HepG2 (cell line): ENCODE measurements around the gene TLE1. TPM values are rescaled to one million over a fixed set of nuclear protein-coding genes. Genes with fewer than 3 reads are reported as not detected.

ENCODE experiments used
- CEBPB ChIP-seq: IDR thresholded peaks from 2 replicates; pipeline ENCODE4 v1.6.1; 2011; ENCODE audit warnings: low read depth, low read length, improper control_type of control experiment, borderline replicate concordance
- FOXO4 ChIP-seq: sonication (generic); formaldehyde crosslinking; conservative IDR thresholded peaks from 2 replicates; pipeline ENCODE4 v1.8.1; 2023; ENCODE audit warnings: missing genetic modification reagents
- IKZF4 ChIP-seq: sonication (generic); formaldehyde crosslinking; IDR thresholded peaks from 2 replicates; pipeline ENCODE4 v1.5.1; 2020; ENCODE audit warnings: borderline replicate concordance, mild to moderate bottlenecking, low read depth, missing genetic modification reagents; ENCODE audit errors: not compliant biosample characterization
- KLF9 ChIP-seq: IDR thresholded peaks from 2 replicates; pipeline ENCODE4 v1.6.1; 2016; ENCODE audit warnings: low read depth
- NR0B2 ChIP-seq: sonication (generic); formaldehyde crosslinking; IDR thresholded peaks from 2 replicates; pipeline ENCODE4 v1.4.0; 2020; ENCODE audit warnings: mild to moderate bottlenecking, missing genetic modification reagents
- POGZ ChIP-seq: sonication (generic); formaldehyde crosslinking; IDR thresholded peaks from 2 replicates; pipeline ENCODE4 v1.4.0; 2020; ENCODE audit warnings: mild to moderate bottlenecking, missing genetic modification reagents
- SIN3B ChIP-seq: fragments of 150-350 bp; IDR thresholded peaks from 2 replicates; pipeline ENCODE4 v1.6.1; 2014; ENCODE audit warnings: low read length
- SRF ChIP-seq: IDR thresholded peaks from 2 replicates; pipeline ENCODE4 v1.6.1; 2011; ENCODE audit warnings: mild to moderate bottlenecking, low read depth, low read length, moderate library complexity
- TBL1XR1 ChIP-seq: fragments of 150-350 bp; IDR thresholded peaks from 2 replicates; pipeline ENCODE4 v1.6.1; 2014; ENCODE audit warnings: borderline replicate concordance, low read length; ENCODE audit not compliant: partially characterized antibody
- ZBTB43 ChIP-seq: sonication (generic); formaldehyde crosslinking; conservative IDR thresholded peaks from 2 replicates; pipeline ENCODE4 v1.4.0; 2020; ENCODE audit warnings: missing genetic modification reagents
- ZMYM4 ChIP-seq: sonication (generic); formaldehyde crosslinking; IDR thresholded peaks from 2 replicates; pipeline ENCODE4 v1.8.1; 2023; ENCODE audit warnings: mild to moderate bottlenecking, missing genetic modification reagents
- ZNF253 ChIP-seq: sonication (generic); formaldehyde crosslinking; IDR thresholded peaks from 2 replicates; pipeline ENCODE4 v1.8.0; 2022; ENCODE audit warnings: mild to moderate bottlenecking, missing genetic modification reagents, borderline replicate concordance
- ZNF282 ChIP-seq: fragments of 450-650 bp; IDR thresholded peaks from 2 replicates; pipeline ENCODE4 v1.6.1; 2018; ENCODE audit not compliant: partially characterized antibody
- ZNF292 ChIP-seq: sonication (generic); formaldehyde crosslinking; IDR thresholded peaks from 2 replicates; pipeline ENCODE4 v1.8.1; 2022; ENCODE audit warnings: mild to moderate bottlenecking, low read depth, missing genetic modification reagents, borderline replicate concordance
- ZNF350 ChIP-seq: sonication (generic); formaldehyde crosslinking; IDR thresholded peaks from 2 replicates; pipeline ENCODE4 v1.4.0; 2020; ENCODE audit warnings: mild to moderate bottlenecking, low read depth, missing genetic modification reagents, borderline replicate concordance
- ZNF468 ChIP-seq: sonication (generic); formaldehyde crosslinking; IDR thresholded peaks from 2 replicates; pipeline ENCODE4 v1.8.0; 2022; ENCODE audit warnings: mild to moderate bottlenecking, moderate library complexity, missing genetic modification reagents
- ZNF557 ChIP-seq: sonication (generic); formaldehyde crosslinking; IDR thresholded peaks from 2 replicates; pipeline ENCODE4 v1.4.0; 2020; ENCODE audit warnings: missing genetic modification reagents
- ZNF672 ChIP-seq: sonication (generic); formaldehyde crosslinking; IDR thresholded peaks from 2 replicates; pipeline ENCODE4 v1.8.1; 2022; ENCODE audit warnings: missing genetic modification reagents
- ZNF775 ChIP-seq: sonication (generic); formaldehyde crosslinking; IDR thresholded peaks from 2 replicates; pipeline ENCODE4 v1.4.0; 2020; ENCODE audit warnings: missing genetic modification reagents, mild to moderate bottlenecking, moderate library complexity, borderline replicate concordance
- ZSCAN22 ChIP-seq: sonication (generic); formaldehyde crosslinking; IDR thresholded peaks from 2 replicates; pipeline ENCODE4 v1.4.0; 2020; ENCODE audit warnings: mild to moderate bottlenecking, missing genetic modification reagents
- polyA plus RNA-seq, 8 experiments: library from polyadenylated mRNA; depleted of rRNA in 3 of 8; stranded (reverse) in 7 of 8; unstranded in 1 of 8; fragments of >200 nt; fragmentation: Illumina TruSeq in 4 of 8; extraction: Trizol in 4 of 8; gene quantifications; 2 replicates each; pipeline versions ENCODE4 v1.2.1 to v1.2.3, GENCODE V29; 2011 to 2016; ENCODE audit warnings: low read depth in 4 of 8, missing spikeins in 1 of 8, mixed read lengths in 1 of 8; ENCODE audit not compliant: insufficient read depth in 1 of 8
- total RNA-seq, 5 experiments: library from RNA; depleted of rRNA; stranded (reverse); fragments of >200 nt; fragmentation: Illumina TruSeq; extraction: Trizol; gene quantifications; 2 replicates each; pipeline ENCODE4 v1.2.3, GENCODE V29; 2016; ENCODE audit warnings: low read depth in 1 of 5
- TF ChIP-seq, protein P1 (sequence below): IDR thresholded peaks from 2 replicates; pipeline ENCODE4 v1.6.1; 2016
- TF ChIP-seq, protein P2 (sequence below): IDR thresholded peaks from 2 replicates; pipeline ENCODE4 v1.6.1; 2016; ENCODE audit warnings: mild to moderate bottlenecking, missing biosample characterization, missing genetic modification reagents

Gene TLE1
- total and polyA plus RNA-seq, 2 of the 13 experiments (the other 11 are each of a cell fraction or from before 2014, with no cell fraction given), result 35.9 to 109 TPM

GRCh38 chr9:81535542-81536241, 153.7 kb downstream of the TLE1 start (continued):
- no peak for TF ChIP-seq KLF9 (CRISPR knock-in tag)
- peak; percentile 75; the same call in 1 of the 2 replicates for TF ChIP-seq ZMYM4 (CRISPR knock-in tag)
- TF ChIP-seq FOXO4, result no peak
- no peak for TF ChIP-seq ZNF253 (CRISPR knock-in tag)
- TF ChIP-seq ZNF468 (CRISPR knock-in tag), result no peak
- TF ChIP-seq, protein P1, sequence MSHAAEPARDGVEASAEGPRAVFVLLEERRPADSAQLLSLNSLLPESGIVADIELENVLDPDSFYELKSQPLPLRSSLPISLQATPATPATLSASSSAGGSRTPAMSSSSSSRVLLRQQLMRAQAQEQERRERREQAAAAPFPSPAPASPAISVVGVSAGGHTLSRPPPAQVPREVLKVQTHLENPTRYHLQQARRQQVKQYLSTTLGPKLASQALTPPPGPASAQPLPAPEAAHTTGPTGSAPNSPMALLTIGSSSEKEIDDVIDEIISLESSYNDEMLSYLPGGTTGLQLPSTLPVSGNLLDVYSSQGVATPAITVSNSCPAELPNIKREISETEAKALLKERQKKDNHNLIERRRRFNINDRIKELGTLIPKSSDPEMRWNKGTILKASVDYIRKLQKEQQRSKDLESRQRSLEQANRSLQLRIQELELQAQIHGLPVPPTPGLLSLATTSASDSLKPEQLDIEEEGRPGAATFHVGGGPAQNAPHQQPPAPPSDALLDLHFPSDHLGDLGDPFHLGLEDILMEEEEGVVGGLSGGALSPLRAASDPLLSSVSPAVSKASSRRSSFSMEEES (CRISPR knock-in tag), result peak; percentile 80; the same call in 1 of the 2 replicates
- no peak for TF ChIP-seq ZNF672 (CRISPR knock-in tag)
- peak; percentile 79 for TF ChIP-seq TBL1XR1
- TF ChIP-seq, protein P2, sequence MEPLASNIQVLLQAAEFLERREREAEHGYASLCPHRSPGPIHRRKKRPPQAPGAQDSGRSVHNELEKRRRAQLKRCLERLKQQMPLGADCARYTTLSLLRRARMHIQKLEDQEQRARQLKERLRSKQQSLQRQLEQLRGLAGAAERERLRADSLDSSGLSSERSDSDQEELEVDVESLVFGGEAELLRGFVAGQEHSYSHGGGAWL (CRISPR knock-in tag), result no peak
- TF ChIP-seq CEBPB, result peak; percentile 98
- no peak for TF ChIP-seq ZNF775 (CRISPR knock-in tag)
- TF ChIP-seq ZNF292 (CRISPR knock-in tag), result peak; percentile 58; the same call in 1 of the 2 replicates
- no peak for TF ChIP-seq ZSCAN22
- TF ChIP-seq ZBTB43 (CRISPR knock-in tag), result peak; percentile 92
- TF ChIP-seq IKZF4 (CRISPR knock-in tag), result no peak
- no peak for TF ChIP-seq ZNF350
- TF ChIP-seq ZNF557 (CRISPR knock-in tag), result no peak
- no peak for TF ChIP-seq NR0B2 (CRISPR knock-in tag)
- no peak for TF ChIP-seq ZNF282
- TF ChIP-seq SIN3B, result no peak
- peak; percentile 83 for TF ChIP-seq POGZ (CRISPR knock-in tag)
- TF ChIP-seq SRF, result no peak
